Measurements from ENCODE around the gene HOXB5. TPM values are rescaled to one million over a fixed set of nuclear protein-coding genes. Genes with fewer than 3 reads are reported as not detected.

HOXB5 gene
- total and polyA plus RNA-seq, 12 donors: 0.06 to 0.18 (median 0.15) TPM; not detected in 9

DNA sequence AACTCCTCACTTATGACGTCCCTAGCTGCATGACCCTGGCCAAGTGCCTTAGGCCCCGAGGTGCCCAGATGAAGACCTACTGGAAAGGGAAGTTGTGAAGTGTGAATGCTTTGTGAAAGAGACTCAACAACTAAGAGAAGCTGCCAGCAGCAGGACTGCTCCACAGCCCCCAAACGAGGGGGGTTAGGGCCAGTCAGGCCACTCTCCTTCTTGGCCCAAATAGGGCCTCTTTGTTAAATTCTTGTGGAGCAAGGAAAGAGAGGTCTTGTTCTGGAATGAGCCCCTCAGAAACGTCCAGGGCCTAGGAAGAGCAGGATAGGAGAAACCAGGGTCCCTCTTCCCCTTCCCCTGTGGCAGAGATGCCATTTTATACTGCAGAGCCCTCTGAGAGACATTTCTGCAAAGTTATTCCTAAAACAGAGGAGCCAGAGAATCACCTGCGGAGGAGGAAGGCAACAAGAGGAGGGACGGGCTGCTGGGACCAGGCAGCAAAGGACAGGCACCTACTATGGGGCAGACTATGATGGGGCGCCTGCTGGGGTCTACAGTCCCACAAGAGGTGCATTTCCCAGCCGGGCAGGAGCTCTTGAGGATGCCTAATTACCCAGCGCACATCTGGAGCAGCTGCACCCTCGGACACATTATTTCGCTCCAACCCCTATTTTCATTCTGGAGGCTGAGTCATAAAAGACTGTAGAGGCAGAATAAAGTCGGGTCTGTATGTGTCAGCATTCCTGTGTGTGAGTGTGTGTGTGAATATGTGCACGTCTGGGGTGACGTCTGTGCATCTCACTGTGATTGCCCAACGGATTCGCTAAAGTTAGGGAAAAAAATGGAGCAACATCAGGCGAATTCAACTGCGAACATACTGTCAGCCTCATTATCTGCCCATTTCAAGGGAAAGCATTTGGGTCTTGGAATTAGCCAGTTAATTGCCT is 44.0 kb upstream of the HOXB5 start:
- DNase-seq (no peak), ATAC-seq (no peak)
- intact Hi-C loops (cut with DNase I): no loop called here
- H3K36me3 ChIP-seq: no peaks in the 10 kb centered on the region
- TF ChIP-seq, protein P1, sequence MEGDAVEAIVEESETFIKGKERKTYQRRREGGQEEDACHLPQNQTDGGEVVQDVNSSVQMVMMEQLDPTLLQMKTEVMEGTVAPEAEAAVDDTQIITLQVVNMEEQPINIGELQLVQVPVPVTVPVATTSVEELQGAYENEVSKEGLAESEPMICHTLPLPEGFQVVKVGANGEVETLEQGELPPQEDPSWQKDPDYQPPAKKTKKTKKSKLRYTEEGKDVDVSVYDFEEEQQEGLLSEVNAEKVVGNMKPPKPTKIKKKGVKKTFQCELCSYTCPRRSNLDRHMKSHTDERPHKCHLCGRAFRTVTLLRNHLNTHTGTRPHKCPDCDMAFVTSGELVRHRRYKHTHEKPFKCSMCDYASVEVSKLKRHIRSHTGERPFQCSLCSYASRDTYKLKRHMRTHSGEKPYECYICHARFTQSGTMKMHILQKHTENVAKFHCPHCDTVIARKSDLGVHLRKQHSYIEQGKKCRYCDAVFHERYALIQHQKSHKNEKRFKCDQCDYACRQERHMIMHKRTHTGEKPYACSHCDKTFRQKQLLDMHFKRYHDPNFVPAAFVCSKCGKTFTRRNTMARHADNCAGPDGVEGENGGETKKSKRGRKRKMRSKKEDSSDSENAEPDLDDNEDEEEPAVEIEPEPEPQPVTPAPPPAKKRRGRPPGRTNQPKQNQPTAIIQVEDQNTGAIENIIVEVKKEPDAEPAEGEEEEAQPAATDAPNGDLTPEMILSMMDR (IDR thresholded peaks at IDR 0.05): no peak
- no peaks in the 10 kb centered on the region for H3K9me3 ChIP-seq
- H3K27me3 ChIP-seq: peaks cover 56 to 100% (median 100%) of the 10 kb centered on the region in 7 donors
- H3K27ac ChIP-seq: no peak overlapping the region
- no peak overlapping the region for H3K4me3 ChIP-seq
- peaks cover 0 to 15% (median 3%) of the 10 kb centered on the region in 9 donors for H3K4me1 ChIP-seq
- 23% methylated on average over 18 of the region's 18 CpGs for WGBS, 2 donors

DNA sequence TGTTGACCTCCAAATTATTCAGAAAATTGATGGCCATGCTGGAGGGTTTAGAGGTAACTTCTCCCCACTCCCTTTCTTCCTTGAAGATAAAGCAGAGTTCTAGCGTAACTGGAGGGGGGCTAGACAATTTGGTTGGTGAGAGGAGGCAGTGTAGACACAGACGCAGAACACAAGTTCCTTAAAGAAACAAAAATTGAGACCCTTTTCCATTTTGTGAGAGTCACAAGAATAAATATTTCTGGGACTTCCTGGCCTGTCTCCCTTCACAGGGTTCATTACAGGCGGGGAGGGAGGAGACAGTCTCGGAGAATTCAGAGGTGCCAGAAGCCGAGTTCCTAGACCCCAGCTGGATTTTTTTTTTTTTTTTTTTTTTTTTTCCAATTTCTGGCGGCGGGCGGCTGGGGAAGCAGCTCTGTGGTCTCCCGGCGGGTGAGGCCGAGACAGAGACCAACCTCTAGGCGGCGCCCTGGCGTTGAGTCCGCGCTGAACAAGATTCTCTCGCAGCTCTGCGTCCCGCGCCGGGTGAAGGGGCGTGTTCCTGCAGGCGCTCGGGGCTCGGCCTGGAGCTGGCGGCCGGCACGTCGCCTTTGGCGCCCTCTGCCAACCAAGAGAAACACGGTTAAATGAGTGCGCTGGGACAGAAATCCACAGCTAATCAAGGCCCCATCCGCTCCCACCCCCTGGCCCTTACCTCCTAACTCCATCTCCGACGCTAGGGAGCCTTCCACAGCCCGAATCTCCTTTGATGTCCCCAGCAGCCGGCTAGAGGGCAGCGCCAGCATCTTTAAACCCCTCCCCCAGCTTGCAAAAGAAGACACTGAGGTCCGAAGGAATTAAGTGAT is 42.8 kb upstream of the HOXB5 start:
- H3K27ac ChIP-seq: no peak overlapping the region
- intact Hi-C loops (cut with DNase I): no loop called here
- TF ChIP-seq, protein P1 (IDR thresholded peaks at IDR 0.05): peak in 8 of 9 donors; percentile 15 to 57 (median 44)
- peaks cover 50 to 100% (median 100%) of the 10 kb centered on the region in 7 donors for H3K27me3 ChIP-seq
- peaks cover 0 to 14% (median 3%) of the 10 kb centered on the region in 9 donors for H3K4me1 ChIP-seq
- DNase-seq (peak in 1 of 2 donors; percentile 52), ATAC-seq (peak in 7 of 8 donors; percentile 42 to 68 (median 49))
- no peaks in the 10 kb centered on the region for H3K9me3 ChIP-seq
- 3 to 4% methylated on average over 38 to 39 of the region's 39 CpGs for WGBS, 2 donors
- no peak overlapping the region for H3K4me3 ChIP-seq
- no peaks in the 10 kb centered on the region for H3K36me3 ChIP-seq

DNA sequence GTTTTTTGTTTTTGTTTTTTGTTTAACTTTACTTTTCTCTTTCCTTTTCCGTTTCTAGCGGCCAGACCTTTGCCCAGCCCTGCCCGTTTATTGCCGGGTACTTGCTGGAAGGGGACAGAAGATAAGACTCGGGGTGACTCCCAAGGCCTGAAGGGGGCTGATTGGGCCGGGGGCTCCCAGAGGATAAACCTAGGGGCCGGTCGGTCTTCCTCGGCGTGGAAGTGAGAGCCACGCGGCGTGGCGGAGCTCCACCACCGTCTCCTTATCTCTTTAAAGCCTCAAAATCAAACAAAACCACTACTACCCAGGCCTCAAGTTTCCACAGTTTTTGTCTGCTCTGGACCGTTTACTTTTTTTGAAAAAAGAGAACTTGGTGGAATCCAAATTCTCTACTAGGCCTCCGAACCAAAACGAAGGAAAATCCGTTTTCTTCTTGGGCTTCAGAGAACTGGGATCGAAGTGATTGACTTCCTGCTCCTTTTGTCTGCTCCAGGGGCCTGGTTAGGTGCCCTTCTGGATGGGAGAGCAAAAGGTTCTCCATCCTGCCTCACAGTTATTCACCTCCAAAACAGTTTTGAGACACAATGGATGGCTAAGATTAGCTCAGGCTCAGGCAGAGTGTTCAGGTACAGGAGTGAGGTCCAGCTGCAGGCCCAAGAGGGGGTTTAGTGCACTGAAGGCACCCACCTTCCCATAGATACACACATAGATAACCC is 41.1 kb upstream of the HOXB5 start:
- no peak overlapping the region for H3K27ac ChIP-seq
- peaks cover 61 to 100% (median 100%) of the 10 kb centered on the region in 7 donors for H3K27me3 ChIP-seq
- H3K9me3 ChIP-seq: no peaks in the 10 kb centered on the region
- 21 to 27% methylated on average over 20 of the region's 20 CpGs for WGBS, 2 donors
- intact Hi-C loops (cut with DNase I): no loop called here
- H3K36me3 ChIP-seq: no peaks in the 10 kb centered on the region
- no peak for ATAC-seq
- H3K4me1 ChIP-seq: peaks cover 0 to 14% (median 3%) of the 10 kb centered on the region in 9 donors
- H3K4me3 ChIP-seq: no peak overlapping the region
- no peak for DNase-seq
- TF ChIP-seq, protein P1 (IDR thresholded peaks at IDR 0.05): no peak
